Endodermal cell (in vitro differentiated cells): ENCODE data around the gene HECTD3. TPM values are rescaled to one million over a fixed set of nuclear protein-coding genes. Genes with fewer than 3 reads are reported as not detected.

Source experiments
- DNase-seq: peaks from one replicate; pipeline ENCODE4 v3.0.0-alpha.2; 2017
- H3K27ac ChIP-seq: 2 replicates; pipeline ENCODE4 v1.5.1; 2013; ENCODE audit warnings: mild to moderate bottlenecking, low read depth, low read length, moderate library complexity
- H3K27me3 ChIP-seq: 2 replicates; pipeline ENCODE4 v1.6.1; 2013; ENCODE audit warnings: mild to moderate bottlenecking, low read length, moderate library complexity; ENCODE audit not compliant: insufficient read depth, control insufficient read depth, poor library complexity, severe bottlenecking
- H3K36me3 ChIP-seq: 2 replicates; pipeline ENCODE4 v1.7.0; 2013; ENCODE audit warnings: mild to moderate bottlenecking, low read length, moderate library complexity; ENCODE audit not compliant: control insufficient read depth, insufficient read depth
- H3K4me1 ChIP-seq: one replicate; pipeline ENCODE4 v1.7.0; 2013; ENCODE audit warnings: low read length; ENCODE audit not compliant: control insufficient read depth, insufficient read depth
- H3K4me3 ChIP-seq: 2 replicates; pipeline ENCODE4 v1.5.1; 2013; ENCODE audit warnings: mild to moderate bottlenecking, low read length, moderate library complexity
- H3K9ac ChIP-seq: 2 replicates; pipeline ENCODE4 v1.6.1; 2013; ENCODE audit warnings: mild to moderate bottlenecking, low read length, moderate library complexity; ENCODE audit not compliant: poor library complexity, severe bottlenecking; ENCODE audit errors: extremely low read depth
- H3K9me3 ChIP-seq: 2 replicates; pipeline ENCODE4 v1.6.1; 2013; ENCODE audit warnings: mild to moderate bottlenecking, low read length, moderate library complexity; ENCODE audit not compliant: control insufficient read depth
- H3K27ac Mint-ChIP-seq: 2 replicates; pipeline ENCODE4 v1.8.0; 2020; ENCODE audit warnings: mixed read lengths
- H3K27me3 Mint-ChIP-seq: 2 replicates; pipeline ENCODE4 v1.8.0; 2021; ENCODE audit warnings: mild to moderate bottlenecking, mixed read lengths; ENCODE audit not compliant: insufficient read depth
- H3K36me3 Mint-ChIP-seq: 2 replicates; pipeline ENCODE4 v1.8.0; 2020; ENCODE audit warnings: low read depth, mixed read lengths
- H3K4me1 Mint-ChIP-seq: 2 replicates; pipeline ENCODE4 v1.8.0; 2020; ENCODE audit warnings: mixed read lengths
- H3K4me3 Mint-ChIP-seq: 2 replicates; pipeline ENCODE4 v1.8.0; 2020; ENCODE audit warnings: mild to moderate bottlenecking, moderate library complexity, mixed read lengths
- H3K9me3 Mint-ChIP-seq: 2 replicates; pipeline ENCODE4 v1.8.0; 2020; ENCODE audit warnings: mild to moderate bottlenecking, mixed read lengths
- CTCF ChIP-seq: fragments of 200-600 bp; sonication (generic); conservative IDR thresholded peaks from 2 replicates; pipeline ENCODE4 v1.5.0; 2021; ENCODE audit warnings: antibody characterized with exemption, mild to moderate bottlenecking
- WGBS, 2 experiments: methylation state at CpG; one replicate each; pipeline versions ENCODE4 v1.1.5 to v1.1.7; 2013; ENCODE audit warnings: missing lambda C conversion rate in 2 of 2, mixed read lengths in 1 of 2; ENCODE audit not compliant: insufficient coverage in 1 of 2, insufficient read length in 1 of 2; 5-methylcytosine and 5-hydroxymethylcytosine counted together
- total RNA-seq, 2 donors: library from RNA; stranded (reverse); fragmentation: NEBNext Ultra II Directional in 1 of 2; extraction: Animal tissue kit (Norgen Biotek cat#: 25700) in 1 of 2; gene quantifications; 2 replicates in 1 of 2; 3 replicates in 1 of 2; pipeline ENCODE4 v1.2.1, GENCODE V29; 2021

HECTD3 gene
- total RNA-seq, 2 donors from 2014 or later, result 33.2 to 43.7 TPM

- Mint-ChIP-seq H3K36me3 (peaks cover 45% of the 10 kb centered on the region), H3K27ac (no peak overlapping the region), H3K9me3 (no peaks in the 10 kb centered on the region), H3K4me3 (peak overlapping the region; percentile 56), H3K4me1 (peaks cover 22% of the 10 kb centered on the region), H3K27me3 (no peaks in the 10 kb centered on the region)
- 30 to 34% methylated on average over 14 to 41 of the region's 41 CpGs for WGBS, 2 experiments
- H3K27me3 ChIP-seq, result no peaks in the 10 kb centered on the region
- peak overlapping the region; percentile 48 for H3K9ac ChIP-seq
- peak overlapping the region; percentile 87 for H3K4me3 ChIP-seq
- DNase-seq, result peak; percentile 72
- H3K9me3 ChIP-seq, result no peaks in the 10 kb centered on the region
- H3K27ac ChIP-seq, result no peak overlapping the region
- peaks cover 58% of the 10 kb centered on the region for H3K36me3 ChIP-seq
- peaks cover 10% of the 10 kb centered on the region for H3K4me1 ChIP-seq
- no peak for TF ChIP-seq CTCF
Observed at GRCh38 chr1:45009956-45010854, 919 bp downstream of the HECTD3 start.

- DNase-seq, result no peak
- WGBS, 2 experiments, result 93 to 94% methylated on average over 7 to 11 of the region's 11 CpGs
- no peaks in the 10 kb centered on the region for H3K27me3 Mint-ChIP-seq
- Histone ChIP-seq H3K4me3 (peak overlapping the region; percentile 87), H3K9me3 (no peaks in the 10 kb centered on the region), H3K9ac (no peak overlapping the region), H3K4me1 (peaks cover 10% of the 10 kb centered on the region), H3K36me3 (peaks cover 50% of the 10 kb centered on the region), H3K27ac (no peak overlapping the region), H3K27me3 (no peaks in the 10 kb centered on the region)
- H3K9me3 Mint-ChIP-seq, result no peaks in the 10 kb centered on the region
- no peak for TF ChIP-seq CTCF
- H3K4me1 Mint-ChIP-seq, result peaks cover 20% of the 10 kb centered on the region
- H3K27ac Mint-ChIP-seq, result no peak overlapping the region
- peaks cover 50% of the 10 kb centered on the region for H3K36me3 Mint-ChIP-seq
- peak overlapping the region; percentile 56 for H3K4me3 Mint-ChIP-seq
Observed at GRCh38 chr1:45009296-45009865, 1.7 kb downstream of the HECTD3 start.

- Mint-ChIP-seq H3K9me3 (no peaks in the 10 kb centered on the region), H3K36me3 (peaks cover 48% of the 10 kb centered on the region), H3K4me3 (no peak overlapping the region), H3K27ac (no peak overlapping the region), H3K27me3 (no peaks in the 10 kb centered on the region), H3K4me1 (peaks cover 17% of the 10 kb centered on the region)
- 94 to 98% methylated on average over 5 to 12 of the region's 12 CpGs for WGBS, 2 experiments
- Histone ChIP-seq H3K9ac (no peak overlapping the region), H3K4me1 (peaks cover 9% of the 10 kb centered on the region), H3K27me3 (no peaks in the 10 kb centered on the region), H3K36me3 (peaks cover 41% of the 10 kb centered on the region), H3K9me3 (no peaks in the 10 kb centered on the region), H3K27ac (no peak overlapping the region), H3K4me3 (no peak overlapping the region)
- peak; percentile 11 for DNase-seq
- TF ChIP-seq CTCF, result no peak
Observed at GRCh38 chr1:45008516-45008915, 2.6 kb downstream of the HECTD3 start.
